ENCODE data around the gene ERF. TPM values are rescaled to one million over a fixed set of nuclear protein-coding genes. Genes with fewer than 3 reads are reported as not detected.

The ERF gene
- total RNA-seq, 1 donor from 2014 or later: 109 TPM

DNA sequence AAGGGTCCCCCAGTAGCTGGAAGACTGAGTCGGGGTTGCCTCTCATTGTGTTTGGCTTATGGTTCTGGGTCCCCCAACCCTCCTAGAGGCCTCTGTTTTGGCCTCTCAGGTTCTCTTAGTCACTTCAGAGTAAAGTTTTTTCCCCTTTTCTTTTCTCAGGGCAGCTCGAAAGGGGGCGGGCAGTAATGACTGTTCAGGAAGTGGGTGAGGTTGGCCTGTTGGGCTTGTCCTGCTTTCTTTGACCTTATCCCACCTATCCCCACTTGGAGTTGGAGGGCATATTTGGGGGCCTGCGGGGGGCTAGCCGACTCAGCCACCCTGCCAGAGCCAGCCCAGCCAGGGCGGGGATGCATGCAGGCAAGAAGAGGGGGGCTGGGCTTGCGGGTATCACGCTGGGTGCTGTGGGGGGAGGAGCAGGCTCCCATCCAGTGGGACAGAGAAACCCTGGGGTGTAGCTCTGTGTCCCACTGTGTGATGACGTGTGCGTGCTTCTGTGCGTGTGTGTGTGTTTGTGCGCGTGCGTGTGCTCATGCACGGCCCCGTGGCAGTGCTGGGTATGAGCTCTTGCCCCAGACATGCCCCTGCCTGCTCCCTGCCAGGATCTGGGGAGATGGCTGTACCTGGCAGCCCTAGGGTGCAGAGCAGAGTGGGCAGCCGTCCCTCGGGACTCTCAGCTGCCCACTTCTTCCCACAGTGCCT is 15.6 kb upstream of the ERF start:
- H3K4me3 Mint-ChIP-seq (ENCODE audit: unreplicated experiment): no peak overlapping the region
- H3K9me3 Mint-ChIP-seq (ENCODE audit: unreplicated experiment): no peaks in the 10 kb centered on the region
- TF ChIP-seq, protein P1, sequence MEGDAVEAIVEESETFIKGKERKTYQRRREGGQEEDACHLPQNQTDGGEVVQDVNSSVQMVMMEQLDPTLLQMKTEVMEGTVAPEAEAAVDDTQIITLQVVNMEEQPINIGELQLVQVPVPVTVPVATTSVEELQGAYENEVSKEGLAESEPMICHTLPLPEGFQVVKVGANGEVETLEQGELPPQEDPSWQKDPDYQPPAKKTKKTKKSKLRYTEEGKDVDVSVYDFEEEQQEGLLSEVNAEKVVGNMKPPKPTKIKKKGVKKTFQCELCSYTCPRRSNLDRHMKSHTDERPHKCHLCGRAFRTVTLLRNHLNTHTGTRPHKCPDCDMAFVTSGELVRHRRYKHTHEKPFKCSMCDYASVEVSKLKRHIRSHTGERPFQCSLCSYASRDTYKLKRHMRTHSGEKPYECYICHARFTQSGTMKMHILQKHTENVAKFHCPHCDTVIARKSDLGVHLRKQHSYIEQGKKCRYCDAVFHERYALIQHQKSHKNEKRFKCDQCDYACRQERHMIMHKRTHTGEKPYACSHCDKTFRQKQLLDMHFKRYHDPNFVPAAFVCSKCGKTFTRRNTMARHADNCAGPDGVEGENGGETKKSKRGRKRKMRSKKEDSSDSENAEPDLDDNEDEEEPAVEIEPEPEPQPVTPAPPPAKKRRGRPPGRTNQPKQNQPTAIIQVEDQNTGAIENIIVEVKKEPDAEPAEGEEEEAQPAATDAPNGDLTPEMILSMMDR (IDR thresholded peaks at IDR 0.05; ENCODE audit: unreplicated experiment): no peak
- H3K27ac Mint-ChIP-seq (ENCODE audit: unreplicated experiment): peak overlapping the region; percentile 90
- peaks cover 15% of the 10 kb centered on the region for H3K36me3 Mint-ChIP-seq (ENCODE audit: low read depth, unreplicated experiment)
- no peak for DNase-seq (ENCODE audit: low spot score)
- H3K27me3 Mint-ChIP-seq (ENCODE audit: unreplicated experiment): peaks cover 5% of the 10 kb centered on the region
- H3K4me1 Mint-ChIP-seq (ENCODE audit: unreplicated experiment): peaks cover 32% of the 10 kb centered on the region

GRCh38 chr19:42269478-42270345 is 14.8 kb upstream of the ERF start:
- TF ChIP-seq, protein P1 (IDR thresholded peaks at IDR 0.05; ENCODE audit: unreplicated experiment): no peak
- H3K9me3 Mint-ChIP-seq (ENCODE audit: unreplicated experiment): no peaks in the 10 kb centered on the region
- H3K4me3 Mint-ChIP-seq (ENCODE audit: unreplicated experiment): no peak overlapping the region
- H3K4me1 Mint-ChIP-seq (ENCODE audit: unreplicated experiment): peaks cover 30% of the 10 kb centered on the region
- peaks cover 9% of the 10 kb centered on the region for H3K36me3 Mint-ChIP-seq (ENCODE audit: low read depth, unreplicated experiment)
- peaks cover 2% of the 10 kb centered on the region for H3K27me3 Mint-ChIP-seq (ENCODE audit: unreplicated experiment)
- peak overlapping the region; percentile 90 for H3K27ac Mint-ChIP-seq (ENCODE audit: unreplicated experiment)
- DNase-seq (ENCODE audit: low spot score): no peak

GRCh38 chr19:42268704-42269477 is 14.0 kb upstream of the ERF start, which contains the start of gene CIC:
CIC (plus strand) TSS chr19:42269252; CDS start chr19:42271784, 2,532 bp downstream.
- Mint-ChIP-seq H3K27ac (ENCODE audit: unreplicated experiment) (peak within 1 kb of the TSS; percentile 90), H3K4me1 (ENCODE audit: unreplicated experiment) (peaks cover 28% of the 10 kb centered on the region), H3K9me3 (ENCODE audit: unreplicated experiment) (no peaks in the 10 kb centered on the region), H3K27me3 (ENCODE audit: unreplicated experiment) (peaks cover 2% of the 10 kb centered on the region), H3K36me3 (ENCODE audit: low read depth, unreplicated experiment) (peaks cover 6% of the 10 kb centered on the region), H3K4me3 (ENCODE audit: unreplicated experiment) (no peak within 1 kb of the TSS)
- TF ChIP-seq, protein P1 (IDR thresholded peaks at IDR 0.05; ENCODE audit: unreplicated experiment): no peak
- DNase-seq (ENCODE audit: low spot score): peak; percentile 99

DNA sequence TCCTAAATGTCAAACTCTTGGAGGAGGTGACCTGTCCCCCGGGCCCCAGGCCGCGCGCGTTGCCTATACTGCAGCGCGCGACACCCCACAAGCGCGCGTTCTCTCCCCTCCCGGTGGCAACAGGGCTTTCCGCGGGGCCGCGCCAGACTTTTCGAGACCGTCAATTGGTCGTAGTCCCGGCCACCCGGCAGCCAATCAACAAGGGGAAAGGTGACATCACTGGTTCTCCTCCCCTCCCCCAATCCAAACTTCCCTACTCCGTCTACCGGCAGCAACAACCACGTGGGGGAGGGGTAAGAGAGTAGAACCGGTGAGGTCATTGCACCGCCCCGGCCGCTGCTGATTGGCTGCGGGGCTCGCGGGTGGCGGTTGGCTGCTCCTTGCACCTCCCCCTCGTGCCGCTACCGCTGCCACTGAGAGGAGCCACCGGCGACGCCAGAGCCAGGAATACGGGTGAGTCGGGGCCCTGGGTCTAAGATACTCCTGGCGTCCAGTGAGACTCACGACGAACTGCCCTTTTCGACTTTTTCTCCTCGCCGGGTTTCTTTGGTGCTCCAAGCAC is 13.3 kb upstream of the ERF start:
- H3K9me3 Mint-ChIP-seq (ENCODE audit: unreplicated experiment): no peaks in the 10 kb centered on the region
- TF ChIP-seq, protein P1 (IDR thresholded peaks at IDR 0.05; ENCODE audit: unreplicated experiment): no peak
- peaks cover 28% of the 10 kb centered on the region for H3K4me1 Mint-ChIP-seq (ENCODE audit: unreplicated experiment)
- H3K4me3 Mint-ChIP-seq (ENCODE audit: unreplicated experiment): no peak overlapping the region
- H3K27me3 Mint-ChIP-seq (ENCODE audit: unreplicated experiment): peaks cover 2% of the 10 kb centered on the region
- H3K27ac Mint-ChIP-seq (ENCODE audit: unreplicated experiment): no peak overlapping the region
- peak; percentile 97 for DNase-seq (ENCODE audit: low spot score)
- peaks cover 6% of the 10 kb centered on the region for H3K36me3 Mint-ChIP-seq (ENCODE audit: low read depth, unreplicated experiment)

Data from endothelial cell (in vitro differentiated cells).